Liver (tissue), 9 donors: ENCODE measurements around the gene PTPRN2. TPM values are rescaled to one million over a fixed set of nuclear protein-coding genes. Genes with fewer than 3 reads are reported as not detected.

ENCODE experiments used
- DNase-seq: peaks from one replicate; pipeline ENCODE4 v3.0.0-alpha.2; 2017; ENCODE audit warnings: low spot score
- H3K27ac ChIP-seq, 2 donors: one replicate each; pipeline ENCODE4 v1.7.0; 2013; ENCODE audit warnings: inconsistent platforms in 2 of 2, low read length in 2 of 2, control low read depth in 1 of 2, low read depth in 1 of 2, mild to moderate bottlenecking in 1 of 2
- H3K27me3 ChIP-seq, 4 donors: one replicate each; pipeline versions ENCODE4 v1.6.1 to v1.7.0; 2013; ENCODE audit warnings: low read length in 3 of 4, inconsistent platforms in 1 of 4, mild to moderate bottlenecking in 1 of 4, moderate library complexity in 1 of 4; ENCODE audit not compliant: control insufficient read depth in 4 of 4, insufficient read depth in 4 of 4
- H3K36me3 ChIP-seq, 4 donors: one replicate each; pipeline versions ENCODE4 v1.6.1 to v1.7.0; 2013; ENCODE audit warnings: low read length in 3 of 4, mild to moderate bottlenecking in 3 of 4, low read depth in 1 of 4, moderate library complexity in 1 of 4; ENCODE audit not compliant: control insufficient read depth in 4 of 4, insufficient read depth in 3 of 4
- H3K4me1 ChIP-seq, 4 donors: one replicate each; pipeline versions ENCODE4 v1.6.1 to v1.7.0; 2013; ENCODE audit warnings: low read length in 3 of 4, mild to moderate bottlenecking in 3 of 4, moderate library complexity in 1 of 4; ENCODE audit not compliant: control insufficient read depth in 4 of 4, insufficient read depth in 4 of 4
- H3K4me3 ChIP-seq, 3 donors: one replicate each; pipeline versions ENCODE4 v1.6.1 to v1.7.0; 2013; ENCODE audit warnings: low read length in 3 of 3, control low read depth in 1 of 3, low read depth in 1 of 3, mild to moderate bottlenecking in 1 of 3
- H3K9ac ChIP-seq, 2 donors: one replicate each; pipeline ENCODE4 v1.7.0; 2013; ENCODE audit warnings: low read length in 2 of 2, mild to moderate bottlenecking in 2 of 2, moderate library complexity in 2 of 2, control low read depth in 1 of 2, low read depth in 1 of 2
- H3K9me3 ChIP-seq, 4 donors: one replicate each; pipeline versions ENCODE4 v1.6.1 to v1.7.0; 2013; ENCODE audit warnings: low read length in 3 of 4; ENCODE audit not compliant: control insufficient read depth in 4 of 4
- CTCF ChIP-seq: fragments of 150-350 bp; IDR thresholded peaks from 2 replicates; pipeline ENCODE4 v1.5.1; 2017; ENCODE audit warnings: improper control_type of control experiment, low read depth, low read length; ENCODE audit not compliant: missing input control
- FOXA2 ChIP-seq: IDR thresholded peaks from 2 replicates; pipeline ENCODE4 v1.6.1; 2016; ENCODE audit warnings: antibody characterized with exemption
- HNF4A ChIP-seq, 2 donors: conservative IDR thresholded peaks; 2 replicates each; pipeline ENCODE4 v1.6.1; 2016; ENCODE audit warnings: antibody characterized with exemption in 2 of 2, mild to moderate bottlenecking in 2 of 2
- NR2F2 ChIP-seq: IDR thresholded peaks from 2 replicates; pipeline ENCODE4 v1.6.1; 2016; ENCODE audit warnings: antibody characterized with exemption
- RAD21 ChIP-seq, 2 donors: IDR thresholded peaks; 2 replicates each; pipeline ENCODE4 v1.6.1; 2016; ENCODE audit warnings: antibody characterized with exemption in 2 of 2, mild to moderate bottlenecking in 2 of 2
- RXRA ChIP-seq, 2 donors: IDR thresholded peaks; 2 replicates each; pipeline ENCODE4 v1.6.1; 2017 to 2018; ENCODE audit warnings: antibody characterized with exemption in 2 of 2, mild to moderate bottlenecking in 1 of 2
- SP1 ChIP-seq: IDR thresholded peaks from 2 replicates; pipeline ENCODE4 v1.6.1; 2018; ENCODE audit warnings: antibody characterized with exemption, mild to moderate bottlenecking
- TAF1 ChIP-seq: conservative IDR thresholded peaks from 2 replicates; pipeline ENCODE4 v1.6.1; 2016; ENCODE audit warnings: antibody characterized with exemption, mild to moderate bottlenecking
- WGBS: extraction: QIAGEN DNeasy Blood & Tissue Kit; methylation state at CpG from one replicate; pipeline ENCODE4 v1.1.7; 2013; 5-methylcytosine and 5-hydroxymethylcytosine counted together
- polyA plus RNA-seq, 2 donors: library from polyadenylated mRNA; stranded (reverse) in 1 of 2; unstranded in 1 of 2; fragments of 200-250 nt in 1 of 2; fragments of >200 nt in 1 of 2; fragmentation: Nextera tagmentation in 1 of 2; extraction: Ambion mirVana in 1 of 2; gene quantifications; one replicate each; pipeline versions ENCODE4 v1.2.1 to v1.2.3, GENCODE V29; 2013 to 2015
- total RNA-seq, 2 donors: library from RNA; depleted of rRNA; stranded (reverse); fragments of >200 nt; gene quantifications; one replicate each; pipeline ENCODE4 v1.2.3, GENCODE V29; 2014
- TF ChIP-seq, protein P1 (sequence below): IDR thresholded peaks from 2 replicates; pipeline ENCODE4 v1.6.1; 2016; ENCODE audit warnings: antibody characterized with exemption
- TF ChIP-seq, protein P2 (sequence below): IDR thresholded peaks from 2 replicates; pipeline ENCODE4 v1.6.1; 2016; ENCODE audit warnings: antibody characterized with exemption
- donor health status: healthy.
- donor health status: healthy.
- donor health status: healthy.
- donor health status: healthy.
- donor health status: healthy.

PTPRN2 gene
- total and polyA plus RNA-seq, 4 donors = 0.75 to 1.9 (median 1.1) TPM

- Histone ChIP-seq H3K9me3 (no peaks in the 10 kb centered on the region), H3K4me1 (peaks cover 0 to 3% (median under 1%) of the 10 kb centered on the region in 4 donors), H3K27ac (no peak overlapping the region), H3K4me3 (no peak overlapping the region), H3K36me3 (no peaks in the 10 kb centered on the region), H3K27me3 (no peaks in the 10 kb centered on the region), H3K9ac (no peak overlapping the region)
- DNase-seq = no peak
- TF ChIP-seq, protein P1, sequence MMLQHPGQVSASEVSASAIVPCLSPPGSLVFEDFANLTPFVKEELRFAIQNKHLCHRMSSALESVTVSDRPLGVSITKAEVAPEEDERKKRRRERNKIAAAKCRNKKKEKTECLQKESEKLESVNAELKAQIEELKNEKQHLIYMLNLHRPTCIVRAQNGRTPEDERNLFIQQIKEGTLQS = no peak
- no peak for TF ChIP-seq NR2F2
- TF ChIP-seq SP1 = no peak
- TF ChIP-seq HNF4A (conservative IDR thresholded peaks at IDR 0.05) = no peak
- TF ChIP-seq, protein P2, sequence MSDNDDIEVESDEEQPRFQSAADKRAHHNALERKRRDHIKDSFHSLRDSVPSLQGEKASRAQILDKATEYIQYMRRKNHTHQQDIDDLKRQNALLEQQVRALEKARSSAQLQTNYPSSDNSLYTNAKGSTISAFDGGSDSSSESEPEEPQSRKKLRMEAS = no peak
- no peak for TF ChIP-seq RXRA (IDR thresholded peaks at IDR 0.05)
- WGBS = 89% methylated on average over 11 of the region's 11 CpGs
Observed at GRCh38 chr7:157860406-157860805, 727.2 kb downstream of the PTPRN2 start.

GRCh38 chr7:157859915-157860314 lies 727.7 kb downstream of the PTPRN2 start:
- Histone ChIP-seq H3K9me3 (no peaks in the 10 kb centered on the region), H3K36me3 (no peaks in the 10 kb centered on the region), H3K9ac (no peak overlapping the region), H3K27ac (no peak overlapping the region), H3K27me3 (no peaks in the 10 kb centered on the region), H3K4me1 (peaks cover 0 to 6% (median under 1%) of the 10 kb centered on the region in 4 donors), H3K4me3 (no peak overlapping the region)
- TF ChIP-seq RXRA (IDR thresholded peaks at IDR 0.05) = no peak
- no peak for TF ChIP-seq CTCF
- no peak for DNase-seq
- WGBS = 78% methylated on average over 6 of the region's 6 CpGs

DNA sequence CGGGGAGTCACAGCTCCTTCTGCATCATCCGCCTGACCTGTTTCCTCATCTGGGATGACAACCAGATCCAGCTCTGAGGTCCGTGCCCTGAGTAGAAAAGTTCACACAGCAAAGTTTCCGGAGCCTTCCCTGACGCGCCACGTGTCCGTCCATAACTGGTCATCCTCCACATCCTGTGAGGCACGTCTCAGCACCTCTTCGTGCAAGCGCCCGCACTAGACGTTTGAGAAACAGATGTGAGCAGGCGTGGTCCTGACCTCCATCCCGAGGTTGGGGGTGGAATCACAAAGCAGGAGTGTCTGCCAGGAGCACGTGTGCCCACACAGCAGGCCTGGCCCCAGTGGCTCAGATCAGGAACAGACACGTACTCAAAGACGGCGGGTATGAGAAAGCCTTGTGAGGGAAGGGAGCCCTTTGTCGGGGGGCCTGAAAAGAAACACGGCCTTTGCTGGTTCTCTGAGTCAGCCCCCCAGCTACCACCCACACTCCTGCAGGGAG lies 730.0 kb downstream of the PTPRN2 start:
- peaks cover 0 to 16% (median 8%) of the 10 kb centered on the region in 4 donors for H3K4me1 ChIP-seq
- no peak overlapping the region for H3K9ac ChIP-seq
- H3K36me3 ChIP-seq = no peaks in the 10 kb centered on the region
- no peak for TF ChIP-seq TAF1
- no peak for TF ChIP-seq FOXA2
- no peak for TF ChIP-seq CTCF
- TF ChIP-seq, protein P2 = no peak
- TF ChIP-seq RAD21 (IDR thresholded peaks at IDR 0.05) = no peak
- no peak overlapping the region for H3K27ac ChIP-seq
- no peak for DNase-seq
- no peak overlapping the region for H3K4me3 ChIP-seq
- no peaks in the 10 kb centered on the region for H3K9me3 ChIP-seq
- H3K27me3 ChIP-seq = no peaks in the 10 kb centered on the region
- 89% methylated on average over 21 of the region's 21 CpGs for WGBS
